IPS DF 4.7 (cell line): ENCODE measurements around the gene TTC5.
"Not testable (repeated sequence)": the region's sequence is repeated elsewhere in the genome, so short reads cannot be mapped to it uniquely, and the experiment has no call there.

Source experiments
- DNase-seq: peaks from one replicate; pipeline ENCODE4 v3.0.0-alpha.2; 2013; ENCODE audit warnings: low spot score; ENCODE audit errors: extremely low read depth

TTC5 gene

GRCh38 chr14:20302042-20302755 lies 3.6 kb downstream of the TTC5 start:
- no peak for DNase-seq

- DNase-seq, result no peak
Measured at GRCh38 chr14:20295067-20295466, 10.7 kb downstream of the TTC5 start.

GRCh38 chr14:20294636-20295035 lies 11.1 kb downstream of the TTC5 start:
- DNase-seq, result no peak

GRCh38 chr14:20281998-20282397 lies 23.8 kb downstream of the TTC5 start:
- DNase-seq, result not testable (repeated sequence)

GRCh38 chr14:20280265-20280664 lies 25.5 kb downstream of the TTC5 start:
- DNase-seq, result not testable (repeated sequence)

GRCh38 chr14:20278414-20278813 lies 27.3 kb downstream of the TTC5 start:
- no peak for DNase-seq

GRCh38 chr14:20277409-20277808 lies 28.3 kb downstream of the TTC5 start:
- DNase-seq, result no peak

GRCh38 chr14:20274062-20274461 lies 31.7 kb downstream of the TTC5 start:
- no peak for DNase-seq

GRCh38 chr14:20264361-20264760 lies 41.4 kb downstream of the TTC5 start:
- not testable (repeated sequence) for DNase-seq

- DNase-seq, result peak; percentile 19
Measured at GRCh38 chr14:20262642-20263128, 43.1 kb downstream of the TTC5 start.

- no peak for DNase-seq
Measured at GRCh38 chr14:20247646-20248246, 58.0 kb downstream of the TTC5 start.
